T-helper 1 cell treated with Interleukin-12 subunit alpha and Interleukin-12 subunit beta and Interleukin-4 antibody, amounts not matched to agents 30 μg/mL and 1 μg/mL, for 36 hours (primary cell): ENCODE results near the gene MARCO.

Experiments used
- H3K27ac Mint-ChIP-seq: one replicate; pipeline ENCODE4 v1.8.0; 2021; ENCODE audit warnings: mild to moderate bottlenecking, mixed read lengths
- H3K27me3 Mint-ChIP-seq: one replicate; pipeline ENCODE4 v1.8.0; 2021; ENCODE audit warnings: low read depth, mixed read lengths
- H3K36me3 Mint-ChIP-seq: one replicate; pipeline ENCODE4 v1.8.0; 2021; ENCODE audit warnings: low read depth, mixed read lengths
- H3K4me1 Mint-ChIP-seq: one replicate; pipeline ENCODE4 v1.8.0; 2021; ENCODE audit warnings: low read depth, mixed read lengths
- H3K4me3 Mint-ChIP-seq: one replicate; pipeline ENCODE4 v1.8.0; 2021; ENCODE audit warnings: mild to moderate bottlenecking, moderate library complexity, mixed read lengths
- H3K9me3 Mint-ChIP-seq: one replicate; pipeline ENCODE4 v1.8.0; 2021; ENCODE audit warnings: mixed read lengths

Gene MARCO

GRCh38 chr2:118942031-118942430 is at the start of gene MARCO:
MARCO (plus strand) TSS chr2:118942194; CDS start chr2:118942301, 107 bp downstream.
- no peak within 1 kb of the TSS for H3K4me3 Mint-ChIP-seq
- no peaks in the 10 kb centered on the region for H3K4me1 Mint-ChIP-seq
- H3K27ac Mint-ChIP-seq, result no peak within 1 kb of the TSS
- no peaks in the 10 kb centered on the region for H3K9me3 Mint-ChIP-seq
- H3K36me3 Mint-ChIP-seq, result no peaks in the 10 kb centered on the region
- H3K27me3 Mint-ChIP-seq, result no peaks in the 10 kb centered on the region

GRCh38 chr2:118893100-118893499 is 48.9 kb upstream of the MARCO start:
- Mint-ChIP-seq H3K27me3 (no peaks in the 10 kb centered on the region), H3K9me3 (peaks cover 20% of the 10 kb centered on the region), H3K36me3 (no peaks in the 10 kb centered on the region), H3K4me1 (no peaks in the 10 kb centered on the region), H3K4me3 (no peak overlapping the region), H3K27ac (no peak overlapping the region)

- Mint-ChIP-seq H3K27ac (no peak overlapping the region), H3K4me3 (no peak overlapping the region), H3K36me3 (peaks cover 1% of the 10 kb centered on the region), H3K27me3 (no peaks in the 10 kb centered on the region), H3K4me1 (no peaks in the 10 kb centered on the region), H3K9me3 (peaks cover 4% of the 10 kb centered on the region)
Measured at GRCh38 chr2:118902266-118903028, 39.5 kb upstream of the MARCO start.

GRCh38 chr2:118903029-118903351 is 39.0 kb upstream of the MARCO start:
- Mint-ChIP-seq H3K36me3 (peaks cover 1% of the 10 kb centered on the region), H3K27ac (no peak overlapping the region), H3K4me3 (no peak overlapping the region), H3K27me3 (no peaks in the 10 kb centered on the region), H3K4me1 (no peaks in the 10 kb centered on the region), H3K9me3 (peaks cover 4% of the 10 kb centered on the region)

- peaks cover 4% of the 10 kb centered on the region for H3K9me3 Mint-ChIP-seq
- peaks cover 1% of the 10 kb centered on the region for H3K36me3 Mint-ChIP-seq
- no peak overlapping the region for H3K27ac Mint-ChIP-seq
- H3K27me3 Mint-ChIP-seq, result no peaks in the 10 kb centered on the region
- no peak overlapping the region for H3K4me3 Mint-ChIP-seq
- no peaks in the 10 kb centered on the region for H3K4me1 Mint-ChIP-seq
Measured at GRCh38 chr2:118903551-118904479, 38.2 kb upstream of the MARCO start.

- H3K36me3 Mint-ChIP-seq, result peaks cover 1% of the 10 kb centered on the region
- H3K4me1 Mint-ChIP-seq, result no peaks in the 10 kb centered on the region
- no peaks in the 10 kb centered on the region for H3K27me3 Mint-ChIP-seq
- H3K4me3 Mint-ChIP-seq, result no peak overlapping the region
- H3K9me3 Mint-ChIP-seq, result peaks cover 4% of the 10 kb centered on the region
- no peak overlapping the region for H3K27ac Mint-ChIP-seq
Measured at GRCh38 chr2:118905206-118905605, 36.8 kb upstream of the MARCO start.

- peaks cover 4% of the 10 kb centered on the region for H3K9me3 Mint-ChIP-seq
- no peaks in the 10 kb centered on the region for H3K4me1 Mint-ChIP-seq
- no peak overlapping the region for H3K27ac Mint-ChIP-seq
- no peaks in the 10 kb centered on the region for H3K27me3 Mint-ChIP-seq
- no peak overlapping the region for H3K4me3 Mint-ChIP-seq
- peaks cover 1% of the 10 kb centered on the region for H3K36me3 Mint-ChIP-seq
Measured at GRCh38 chr2:118906186-118906585, 35.8 kb upstream of the MARCO start.

- Mint-ChIP-seq H3K36me3 (no peaks in the 10 kb centered on the region), H3K4me1 (no peaks in the 10 kb centered on the region), H3K4me3 (no peak overlapping the region)
Measured at GRCh38 chr2:118907759-118908158, 34.2 kb upstream of the MARCO start.

GRCh38 chr2:118909191-118909590 is 32.8 kb upstream of the MARCO start:
- H3K36me3 Mint-ChIP-seq, result no peaks in the 10 kb centered on the region
- H3K27ac Mint-ChIP-seq, result no peak overlapping the region
- no peaks in the 10 kb centered on the region for H3K4me1 Mint-ChIP-seq
- H3K9me3 Mint-ChIP-seq, result no peaks in the 10 kb centered on the region
- no peak overlapping the region for H3K4me3 Mint-ChIP-seq
- H3K27me3 Mint-ChIP-seq, result no peaks in the 10 kb centered on the region

More at GRCh38 chr2:118907759-118908158, 34.2 kb upstream of the MARCO start:
- Mint-ChIP-seq H3K27ac (no peak overlapping the region), H3K9me3 (no peaks in the 10 kb centered on the region), H3K27me3 (no peaks in the 10 kb centered on the region)

GRCh38 chr2:118911166-118911856 is 30.7 kb upstream of the MARCO start:
- no peak overlapping the region for H3K27ac Mint-ChIP-seq
- H3K4me3 Mint-ChIP-seq, result no peak overlapping the region
- no peaks in the 10 kb centered on the region for H3K9me3 Mint-ChIP-seq
- H3K4me1 Mint-ChIP-seq, result no peaks in the 10 kb centered on the region
- no peaks in the 10 kb centered on the region for H3K36me3 Mint-ChIP-seq
- no peaks in the 10 kb centered on the region for H3K27me3 Mint-ChIP-seq

- no peaks in the 10 kb centered on the region for H3K9me3 Mint-ChIP-seq
- no peak overlapping the region for H3K27ac Mint-ChIP-seq
- H3K4me3 Mint-ChIP-seq, result no peak overlapping the region
- H3K27me3 Mint-ChIP-seq, result no peaks in the 10 kb centered on the region
- H3K4me1 Mint-ChIP-seq, result no peaks in the 10 kb centered on the region
- no peaks in the 10 kb centered on the region for H3K36me3 Mint-ChIP-seq
Measured at GRCh38 chr2:118911936-118912335, 30.1 kb upstream of the MARCO start.

- Mint-ChIP-seq H3K27ac (no peak overlapping the region), H3K27me3 (peaks cover 4% of the 10 kb centered on the region), H3K36me3 (no peaks in the 10 kb centered on the region), H3K4me1 (no peaks in the 10 kb centered on the region), H3K4me3 (no peak overlapping the region), H3K9me3 (no peaks in the 10 kb centered on the region)
Measured at GRCh38 chr2:118913131-118913802, 28.7 kb upstream of the MARCO start.

GRCh38 chr2:118913803-118914645 is 28.0 kb upstream of the MARCO start:
- Mint-ChIP-seq H3K4me3 (no peak overlapping the region), H3K27ac (no peak overlapping the region), H3K36me3 (no peaks in the 10 kb centered on the region), H3K27me3 (peaks cover 4% of the 10 kb centered on the region), H3K9me3 (no peaks in the 10 kb centered on the region), H3K4me1 (no peaks in the 10 kb centered on the region)
